DOHH2 (cell line): Measurements from ENCODE around the gene SUPT6H.

Experiments used
- H3F3A ChIP-seq: fragments of 200-600 bp; sonication (generic), shearing (Covaris generic); 2 replicates; pipeline ENCODE4 v1.6.0; 2016; ENCODE audit warnings: antibody characterized with exemption, mild to moderate bottlenecking; ENCODE audit not compliant: control insufficient read depth, insufficient read depth
- H3K27ac ChIP-seq: fragments of 200-600 bp; sonication (generic); 2 replicates; pipeline ENCODE4 v1.5.1; 2014; ENCODE audit warnings: low read depth, mild to moderate bottlenecking, low read length, moderate library complexity
- H3K27me3 ChIP-seq: fragments of 200-600 bp; sonication (generic); 2 replicates; pipeline ENCODE4 v1.6.1; 2014; ENCODE audit warnings: mild to moderate bottlenecking, low read length, mixed read lengths; ENCODE audit not compliant: control insufficient read depth
- H3K36me3 ChIP-seq: fragments of 200-600 bp; sonication (generic); 2 replicates; pipeline ENCODE4 v1.6.1; 2014; ENCODE audit warnings: mild to moderate bottlenecking, low read length, moderate library complexity, mixed read lengths; ENCODE audit not compliant: control insufficient read depth
- H3K4me1 ChIP-seq: fragments of 200-600 bp; sonication (generic); 2 replicates; pipeline ENCODE4 v1.6.1; 2014; ENCODE audit warnings: mild to moderate bottlenecking, low read length, mixed read lengths; ENCODE audit not compliant: control insufficient read depth
- H3K4me2 ChIP-seq: fragments of 200-600 bp; sonication (generic); 2 replicates; pipeline ENCODE4 v1.6.0; 2014; ENCODE audit warnings: mild to moderate bottlenecking, low read length, moderate library complexity
- H3K4me3 ChIP-seq: fragments of 200-600 bp; sonication (generic); 2 replicates; pipeline ENCODE4 v1.5.1; 2014; ENCODE audit warnings: mild to moderate bottlenecking, low read length, mixed read lengths
- H3K79me2 ChIP-seq: fragments of 200-600 bp; sonication (generic); 2 replicates; pipeline ENCODE4 v1.6.1; 2014; ENCODE audit warnings: mild to moderate bottlenecking, low read length, mixed read lengths; ENCODE audit not compliant: control insufficient read depth
- H3K9me2 ChIP-seq: fragments of 200-600 bp; sonication (generic); replicated peaks from 2 replicates; pipeline ENCODE4 v1.6.1; 2014; ENCODE audit warnings: mild to moderate bottlenecking, low read length, mixed read lengths; ENCODE audit not compliant: control insufficient read depth
- H3K9me3 ChIP-seq: fragments of 200-600 bp; sonication (generic); 2 replicates; pipeline ENCODE4 v1.6.1; 2014; ENCODE audit warnings: antibody characterized with exemption, low read length, mixed read lengths; ENCODE audit not compliant: control insufficient read depth, insufficient read depth
- H4K20me1 ChIP-seq: fragments of 200-600 bp; sonication (generic); 2 replicates; pipeline ENCODE4 v1.6.0; 2014; ENCODE audit warnings: low read depth, mild to moderate bottlenecking, antibody characterized with exemption, low read length, moderate library complexity; ENCODE audit not compliant: control insufficient read depth, insufficient read depth
- EZH2phosphoT487 ChIP-seq: fragments of 200-600 bp; sonication (generic); IDR thresholded peaks from 2 replicates; pipeline ENCODE4 v1.6.1; 2017; ENCODE audit warnings: borderline replicate concordance, mild to moderate bottlenecking, antibody characterized with exemption, low read length, moderate library complexity, mixed read lengths
- TF ChIP-seq, protein P1 (sequence below): fragments of 200-600 bp; sonication (generic); IDR thresholded peaks from one replicate; pipeline ENCODE4 v1.5.1; 2014; ENCODE audit warnings: antibody characterized with exemption, mild to moderate bottlenecking, low read depth, low read length; ENCODE audit not compliant: poor library complexity, severe bottlenecking

SUPT6H gene

DNA sequence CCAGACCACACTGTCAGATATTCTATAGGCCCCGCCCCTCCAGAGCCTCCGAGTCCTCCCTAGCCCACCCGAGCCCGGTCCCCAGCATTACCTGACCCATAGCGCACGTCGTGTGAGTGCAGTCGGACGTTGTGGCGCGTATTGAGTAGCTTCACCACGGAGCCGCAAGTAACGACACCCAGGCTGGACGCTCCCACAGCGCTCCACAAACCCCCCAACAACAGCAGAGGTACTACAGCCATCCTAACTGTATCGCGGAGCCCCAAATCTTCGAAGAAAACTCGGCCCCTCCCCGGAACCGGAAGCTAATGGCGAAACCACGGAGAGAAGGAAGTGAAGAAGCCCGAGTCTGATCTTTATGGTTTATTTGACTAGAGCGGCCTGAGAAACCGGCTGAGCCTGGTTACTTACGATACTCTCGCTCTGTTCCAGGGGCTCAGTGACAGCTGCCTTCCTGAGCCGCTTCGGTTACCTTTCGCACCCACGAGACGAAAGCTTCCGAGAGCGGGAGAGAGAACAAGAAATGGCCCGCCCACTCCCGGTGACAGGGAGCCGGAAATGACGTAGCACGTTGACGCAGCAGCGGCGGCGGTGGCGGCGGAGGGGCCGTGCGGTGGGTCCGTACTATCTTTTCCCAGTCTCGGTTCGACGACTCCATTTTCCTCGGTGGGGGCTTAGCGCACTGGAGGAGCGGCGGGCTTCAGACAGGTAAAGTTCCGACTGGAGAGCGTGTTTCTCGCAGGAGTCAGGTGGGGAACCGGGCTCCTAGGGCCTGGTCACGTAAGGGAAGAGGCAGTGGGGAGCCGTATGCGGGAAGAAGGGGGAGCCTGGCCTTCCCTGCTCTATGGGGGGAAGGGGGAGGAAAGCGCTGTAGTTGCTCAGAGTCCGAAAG lies at the start of gene SUPT6H, which contains the start of gene SDF2:
Gene SUPT6H, plus strand, starts transcription at position 571 of the 892 bp plus-strand sequence. CDS start 11,197 bp downstream, outside the sequence.
Gene SDF2, minus strand, starts transcription at position 272 of the 892 bp plus-strand sequence. Its CDS starts 30 bp downstream, at position 242.
- H4K20me1 ChIP-seq: no peaks in the 10 kb centered on the region
- H3K79me2 ChIP-seq: peaks cover 80% of the 10 kb centered on the region
- H3F3A ChIP-seq: no peaks in the 10 kb centered on the region
- TF ChIP-seq, protein P1, sequence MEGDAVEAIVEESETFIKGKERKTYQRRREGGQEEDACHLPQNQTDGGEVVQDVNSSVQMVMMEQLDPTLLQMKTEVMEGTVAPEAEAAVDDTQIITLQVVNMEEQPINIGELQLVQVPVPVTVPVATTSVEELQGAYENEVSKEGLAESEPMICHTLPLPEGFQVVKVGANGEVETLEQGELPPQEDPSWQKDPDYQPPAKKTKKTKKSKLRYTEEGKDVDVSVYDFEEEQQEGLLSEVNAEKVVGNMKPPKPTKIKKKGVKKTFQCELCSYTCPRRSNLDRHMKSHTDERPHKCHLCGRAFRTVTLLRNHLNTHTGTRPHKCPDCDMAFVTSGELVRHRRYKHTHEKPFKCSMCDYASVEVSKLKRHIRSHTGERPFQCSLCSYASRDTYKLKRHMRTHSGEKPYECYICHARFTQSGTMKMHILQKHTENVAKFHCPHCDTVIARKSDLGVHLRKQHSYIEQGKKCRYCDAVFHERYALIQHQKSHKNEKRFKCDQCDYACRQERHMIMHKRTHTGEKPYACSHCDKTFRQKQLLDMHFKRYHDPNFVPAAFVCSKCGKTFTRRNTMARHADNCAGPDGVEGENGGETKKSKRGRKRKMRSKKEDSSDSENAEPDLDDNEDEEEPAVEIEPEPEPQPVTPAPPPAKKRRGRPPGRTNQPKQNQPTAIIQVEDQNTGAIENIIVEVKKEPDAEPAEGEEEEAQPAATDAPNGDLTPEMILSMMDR: peak; percentile 19
- TF ChIP-seq EZH2phosphoT487: no peak
- peak within 1 kb of the TSS; percentile 81 for H3K27ac ChIP-seq
- H3K9me2 ChIP-seq: no peaks in the 10 kb centered on the region
- peaks cover 22% of the 10 kb centered on the region for H3K4me1 ChIP-seq
- no peaks in the 10 kb centered on the region for H3K9me3 ChIP-seq
- H3K36me3 ChIP-seq: peaks cover 46% of the 10 kb centered on the region
- peak within 1 kb of the TSS; percentile 84 for H3K4me3 ChIP-seq
- no peaks in the 10 kb centered on the region for H3K27me3 ChIP-seq
- H3K4me2 ChIP-seq: peak within 1 kb of the TSS; percentile 70

DNA sequence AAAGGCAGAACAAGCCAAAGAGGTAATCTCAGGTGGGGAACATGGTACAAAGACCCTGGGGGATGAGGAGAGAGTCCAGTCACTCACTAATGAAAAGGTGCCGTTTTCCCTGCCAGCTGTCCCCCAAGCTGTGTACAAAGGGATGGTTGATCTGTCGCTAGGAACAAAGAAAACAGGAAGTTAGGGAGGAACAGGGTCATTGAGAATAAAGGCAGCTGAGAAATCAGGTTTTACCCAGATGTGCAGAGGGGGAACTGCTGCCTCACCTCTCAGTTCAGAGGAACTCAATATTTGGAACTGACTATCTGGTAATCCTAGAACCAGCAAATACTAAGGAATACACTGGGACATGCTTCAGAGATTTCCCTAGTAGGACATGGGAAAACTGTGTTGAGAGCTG lies 49.5 kb upstream of the SUPT6H start:
- Histone ChIP-seq H3F3A (peaks cover 5% of the 10 kb centered on the region; the same call in 1 of the 2 replicates), H3K27me3 (no peaks in the 10 kb centered on the region), H3K4me1 (peaks cover 5% of the 10 kb centered on the region; the same call in 1 of the 2 replicates), H3K36me3 (peaks cover 83% of the 10 kb centered on the region), H3K4me3 (no peak overlapping the region), H3K27ac (no peak overlapping the region), H3K4me2 (no peak overlapping the region), H3K9me3 (no peaks in the 10 kb centered on the region), H3K79me2 (no peaks in the 10 kb centered on the region), H3K9me2 (no peaks in the 10 kb centered on the region), H4K20me1 (peaks cover 6% of the 10 kb centered on the region; the same call in 1 of the 2 replicates)
- TF ChIP-seq, protein P1: no peak
- no peak for TF ChIP-seq EZH2phosphoT487

DNA sequence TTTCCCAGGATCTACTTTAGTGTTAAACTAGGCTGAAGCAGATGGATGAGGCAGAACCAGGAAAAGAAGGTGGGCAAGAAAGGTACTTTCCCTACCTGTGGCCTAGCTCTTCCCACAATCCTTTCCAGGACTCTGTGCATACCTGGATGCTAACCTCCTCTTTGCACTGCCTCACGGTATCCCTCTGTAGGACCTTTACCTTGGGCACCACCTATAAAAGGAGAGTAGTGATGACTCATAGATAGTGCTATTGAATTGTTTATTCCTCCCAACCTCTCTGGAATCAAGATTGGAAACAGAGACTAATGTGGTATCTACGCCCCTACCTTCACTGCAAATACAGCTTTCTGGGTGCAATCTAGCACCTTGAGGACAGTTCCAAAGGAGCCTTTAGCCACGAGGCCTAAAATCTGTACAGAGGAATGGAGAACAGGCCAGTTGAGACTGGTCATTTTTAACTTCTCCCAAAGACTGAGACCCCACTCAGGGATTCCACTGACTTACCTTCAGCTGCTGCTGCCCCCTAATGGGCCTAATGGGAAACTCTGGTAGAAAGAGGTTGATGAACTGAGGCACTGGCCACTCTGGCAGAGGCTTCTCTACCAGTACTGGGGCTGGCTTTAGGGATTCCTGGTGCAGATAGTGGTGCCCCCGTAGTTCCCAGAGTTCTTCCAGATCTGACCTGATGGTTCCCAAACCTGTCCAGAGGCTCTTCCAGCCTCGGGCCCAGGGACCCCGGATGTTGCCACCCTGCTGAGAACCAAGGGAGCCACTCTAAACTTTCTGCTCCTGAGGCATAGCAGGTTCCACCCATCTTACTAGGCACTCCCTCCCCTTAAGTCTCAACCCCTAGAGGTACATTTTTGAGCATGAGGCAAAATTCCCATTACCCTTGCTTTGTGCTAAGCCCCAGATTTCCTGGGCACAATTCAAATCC lies 48.8 kb upstream of the SUPT6H start:
- TF ChIP-seq, protein P1: peak; percentile 84
- TF ChIP-seq EZH2phosphoT487: no peak
- Histone ChIP-seq H3K27ac (no peak overlapping the region), H3K36me3 (peaks cover 82% of the 10 kb centered on the region), H3K9me2 (no peaks in the 10 kb centered on the region), H3K4me1 (peaks cover 5% of the 10 kb centered on the region; the same call in 1 of the 2 replicates), H3K27me3 (no peaks in the 10 kb centered on the region), H3K4me3 (no peak overlapping the region), H3F3A (peaks cover 6% of the 10 kb centered on the region; the same call in 1 of the 2 replicates), H3K9me3 (no peaks in the 10 kb centered on the region), H3K79me2 (no peaks in the 10 kb centered on the region), H4K20me1 (peaks cover 6% of the 10 kb centered on the region; the same call in 1 of the 2 replicates), H3K4me2 (no peak overlapping the region)
